HG02870 (cell line): ENCODE results near the gene SLC6A11.

Experiments
- ATAC-seq: cut with Tn5 transposase; IDR thresholded peaks from one replicate; pipeline ENCODE4 v1.9.1; 2021; ENCODE audit warnings: mild to moderate bottlenecking, moderate library complexity; ENCODE audit not compliant: unreplicated experiment

The SLC6A11 gene

DNA sequence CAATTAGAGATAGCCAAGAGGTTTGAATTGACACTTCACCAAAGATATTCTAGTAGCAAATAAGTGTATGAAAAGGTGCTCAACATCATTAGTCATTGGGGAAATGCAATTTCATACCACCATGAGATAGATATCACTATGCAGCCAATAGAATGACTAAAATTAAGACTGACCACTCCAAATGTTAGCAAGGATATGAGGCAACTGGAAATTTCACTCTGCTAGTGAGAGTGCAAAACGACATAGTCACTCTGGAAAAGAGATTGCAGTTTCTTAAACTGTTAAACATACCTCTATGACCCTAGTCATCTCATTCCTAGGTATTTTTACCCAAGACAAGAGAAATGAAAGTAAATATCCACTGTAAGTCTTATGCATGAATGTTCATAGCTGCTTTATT, 27.6 kb upstream of the SLC6A11 start:
- ATAC-seq: no peak

DNA sequence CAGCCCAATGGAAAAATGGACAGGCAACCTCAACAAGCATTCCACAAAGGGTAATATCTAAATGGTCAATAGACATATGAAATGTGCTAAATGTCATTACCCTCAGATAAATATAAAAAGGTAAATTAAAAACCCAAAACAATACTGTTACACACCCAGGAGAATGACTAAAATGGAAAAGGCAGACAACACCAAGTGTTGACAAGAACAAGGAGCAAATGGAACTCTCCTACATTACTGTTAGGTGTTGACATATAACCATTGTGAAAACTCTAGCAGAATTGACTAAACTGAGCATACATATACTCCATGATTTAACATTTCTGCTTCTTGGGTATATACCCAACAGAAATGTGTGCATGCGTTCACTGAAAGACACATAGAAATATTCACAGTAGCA, 25.3 kb upstream of the SLC6A11 start:
- no peak for ATAC-seq

DNA sequence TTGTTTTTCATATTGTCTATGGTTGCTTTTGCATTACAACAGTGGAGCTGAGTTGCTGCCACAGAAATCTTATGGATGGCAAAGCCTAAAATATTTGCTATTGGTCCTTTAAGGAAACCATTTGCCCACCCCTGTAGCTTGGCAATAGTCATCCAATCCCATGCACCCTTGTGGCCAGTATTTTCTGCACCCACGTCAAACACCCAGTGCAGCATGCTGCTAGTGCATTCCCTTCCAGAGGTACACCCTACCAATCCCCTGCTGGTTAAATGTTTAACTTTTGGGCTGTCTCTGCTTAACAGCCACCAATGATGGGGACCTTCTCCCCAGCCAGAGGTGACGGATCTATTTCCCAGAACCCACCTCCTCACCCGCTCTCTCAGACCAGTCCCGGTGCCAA, 23.8 kb upstream of the SLC6A11 start:
- ATAC-seq: no peak

DNA sequence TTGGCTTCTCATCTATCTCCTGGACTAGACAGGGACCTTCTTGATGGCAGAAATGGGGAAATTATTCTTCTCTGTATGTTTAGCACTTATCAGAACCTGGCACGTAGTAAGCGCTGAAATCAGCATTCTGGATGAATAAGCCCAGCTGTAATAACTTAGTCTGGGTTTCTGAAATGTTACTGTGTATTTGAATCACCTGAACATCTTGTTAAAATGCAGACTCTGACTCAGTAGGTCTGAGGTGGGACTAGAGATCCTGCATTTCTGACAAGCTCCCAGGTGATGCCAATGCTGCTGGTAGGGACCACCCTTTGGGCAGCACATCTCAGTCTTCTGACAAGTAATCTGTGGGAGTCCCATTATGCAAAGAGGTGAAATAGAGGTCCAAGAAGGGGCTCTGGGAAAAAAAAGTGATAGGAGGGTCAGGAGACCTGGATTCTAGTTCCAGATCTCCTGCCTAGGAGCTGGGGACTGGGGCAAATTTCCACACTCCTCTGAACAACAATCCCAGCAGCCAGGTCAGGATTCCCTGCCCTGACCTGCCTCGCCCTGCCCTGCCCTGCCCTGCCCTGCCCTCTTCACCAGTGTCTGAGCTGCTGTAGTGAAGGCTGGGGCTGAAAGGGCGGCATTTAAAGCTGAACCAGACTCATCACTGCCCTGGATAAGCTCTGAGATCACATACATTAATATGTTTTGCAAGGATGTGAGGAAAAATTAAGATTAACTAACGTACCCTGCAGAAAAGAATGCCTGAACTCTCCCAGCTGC, 17.2 kb upstream of the SLC6A11 start:
- no peak for ATAC-seq

DNA sequence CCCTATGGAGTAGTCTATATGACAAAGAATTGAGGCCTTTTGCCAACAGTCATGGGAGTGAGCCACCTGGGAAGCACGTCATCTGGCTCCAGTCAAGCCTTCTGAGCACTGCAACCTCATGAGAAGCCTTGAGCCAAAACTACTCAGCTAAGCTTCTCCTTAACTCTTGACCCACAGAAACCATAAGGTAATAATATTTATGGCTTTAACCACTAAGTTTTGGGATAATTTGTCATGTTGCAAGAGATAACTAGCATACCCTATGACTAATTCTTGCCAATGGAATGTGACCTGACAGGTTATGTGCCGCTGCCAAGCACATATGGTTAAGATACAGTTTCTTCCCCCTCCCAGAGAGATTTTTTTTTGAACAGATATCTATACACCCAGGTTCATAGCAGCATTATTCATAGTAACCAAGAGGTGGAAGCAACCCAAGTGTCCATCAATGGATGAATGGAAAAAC, 11.8 kb upstream of the SLC6A11 start:
- no peak for ATAC-seq

DNA sequence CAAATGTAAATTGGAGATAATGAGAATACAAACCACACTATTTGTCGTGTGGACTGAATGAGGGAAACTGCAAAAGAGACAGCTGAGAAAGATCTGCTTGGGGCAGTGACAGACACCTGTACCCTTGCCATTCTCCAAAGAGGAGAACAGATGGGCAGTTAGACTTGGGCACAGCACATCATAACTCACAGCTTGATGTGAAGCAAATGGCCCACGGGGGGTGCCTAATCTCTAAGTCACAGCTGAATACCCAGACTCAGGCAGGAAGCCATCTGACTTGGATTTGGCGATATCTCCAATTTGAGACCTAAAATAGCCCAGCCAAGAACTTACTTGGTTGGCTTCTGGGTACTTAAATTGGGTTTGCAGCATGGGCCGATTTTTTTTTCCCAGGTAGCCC, 10.0 kb upstream of the SLC6A11 start:
- no peak for ATAC-seq

DNA sequence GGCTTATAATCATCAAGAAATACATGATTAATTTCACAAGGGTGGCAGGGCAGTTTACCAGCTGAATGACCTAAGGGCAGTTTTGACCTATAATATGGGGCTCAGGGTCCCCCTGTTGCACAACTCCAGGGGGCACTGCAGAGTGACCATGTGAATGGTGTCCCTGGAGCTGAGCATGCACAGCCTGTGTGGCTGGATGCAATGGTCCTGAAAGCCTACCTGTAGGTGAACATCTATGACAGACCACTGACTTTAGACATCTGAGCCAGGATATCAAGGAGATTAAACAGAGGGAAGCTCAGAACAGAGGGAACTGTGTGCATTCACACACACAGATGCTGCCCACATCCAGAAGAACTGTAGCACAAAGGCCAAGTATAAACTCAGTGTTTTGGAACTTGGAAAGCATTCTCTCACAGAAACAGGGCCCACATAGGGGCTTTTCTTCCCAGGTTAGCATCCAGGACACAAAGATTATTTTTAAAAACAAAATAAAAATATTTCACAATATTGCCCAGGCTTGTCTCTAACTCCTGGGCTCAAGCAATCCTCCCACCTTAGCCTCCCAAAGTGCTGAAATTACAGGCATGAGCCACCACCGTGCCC, 7.8 kb upstream of the SLC6A11 start:
- ATAC-seq: no peak

DNA sequence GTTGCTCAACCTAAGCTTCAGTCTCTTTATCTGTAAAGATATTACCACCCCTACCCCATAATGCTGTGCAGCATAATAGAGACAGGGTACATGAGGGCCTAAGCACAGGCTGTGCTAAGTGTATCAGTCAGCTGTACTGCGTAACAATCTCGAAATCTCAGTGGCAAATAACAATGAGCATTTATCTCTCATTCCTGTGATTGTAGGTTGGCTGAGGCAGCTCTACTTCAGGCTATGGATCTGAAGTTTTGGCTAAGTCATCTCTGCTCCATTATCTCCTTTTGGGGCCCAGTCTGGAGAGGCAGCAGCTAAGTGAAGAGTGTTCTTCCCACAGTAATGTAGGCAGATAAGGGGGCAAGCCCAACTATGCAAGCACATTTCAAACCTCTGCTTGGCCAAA, 7.1 kb upstream of the SLC6A11 start:
- no peak for ATAC-seq

DNA sequence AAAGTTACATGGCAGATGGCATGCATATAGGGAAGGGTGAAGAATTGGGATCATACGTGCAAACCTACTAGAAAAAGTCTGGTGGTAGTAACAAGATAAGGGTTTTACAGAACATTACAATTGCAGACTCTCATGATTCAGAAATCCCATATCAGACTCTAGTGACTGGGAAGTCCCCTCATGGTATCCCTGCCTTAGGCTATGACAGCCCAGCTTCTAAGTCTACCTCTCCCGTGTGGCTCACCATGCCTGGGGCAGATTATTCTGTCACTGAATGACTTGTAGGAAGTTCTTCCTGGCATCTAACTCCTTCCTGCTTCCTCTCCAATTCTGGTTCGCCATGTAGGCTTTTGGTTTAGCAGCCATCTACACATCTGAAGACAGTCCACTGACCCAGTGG, 5.7 kb upstream of the SLC6A11 start:
- ATAC-seq: no peak

DNA sequence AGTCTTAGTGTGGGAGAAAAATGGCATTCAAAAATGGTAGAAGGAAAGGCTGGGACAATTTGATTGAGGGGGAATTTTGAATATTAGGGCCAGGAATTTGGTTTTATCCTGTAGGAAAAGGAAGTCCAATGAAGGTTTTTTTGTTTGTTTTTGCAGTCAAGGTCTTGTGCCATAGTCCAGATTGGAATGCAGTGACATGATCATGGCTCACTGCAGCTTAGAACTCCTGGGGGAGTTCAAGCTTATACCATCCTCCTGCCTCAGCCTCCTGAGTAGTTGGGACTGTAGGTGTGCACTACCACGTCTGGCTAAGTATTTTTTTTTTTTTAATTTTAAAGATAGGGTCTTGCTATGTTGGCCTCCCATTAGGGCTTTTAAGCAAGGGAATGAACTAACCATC, 2.6 kb upstream of the SLC6A11 start:
- no peak for ATAC-seq

DNA sequence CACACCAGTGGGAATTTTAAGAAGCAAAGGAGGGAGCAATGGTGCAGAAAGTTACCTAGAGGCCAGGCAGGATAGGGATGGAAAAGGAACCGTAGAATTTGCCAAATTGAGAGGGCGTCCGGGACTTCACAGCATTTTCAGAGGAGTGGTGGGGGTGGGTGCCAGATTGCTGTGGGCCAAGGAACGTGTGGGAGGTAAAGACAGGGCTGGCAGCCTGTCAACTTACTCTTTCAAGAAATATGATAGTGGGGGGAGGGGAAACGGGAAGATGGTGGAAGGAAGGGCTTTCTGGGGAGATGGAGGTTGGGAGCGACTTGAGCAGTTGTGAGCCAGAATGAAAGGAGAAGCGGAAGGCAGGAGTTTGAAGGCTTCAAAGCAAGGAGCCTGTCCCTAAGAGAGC, 1.4 kb upstream of the SLC6A11 start:
- ATAC-seq: no peak

DNA sequence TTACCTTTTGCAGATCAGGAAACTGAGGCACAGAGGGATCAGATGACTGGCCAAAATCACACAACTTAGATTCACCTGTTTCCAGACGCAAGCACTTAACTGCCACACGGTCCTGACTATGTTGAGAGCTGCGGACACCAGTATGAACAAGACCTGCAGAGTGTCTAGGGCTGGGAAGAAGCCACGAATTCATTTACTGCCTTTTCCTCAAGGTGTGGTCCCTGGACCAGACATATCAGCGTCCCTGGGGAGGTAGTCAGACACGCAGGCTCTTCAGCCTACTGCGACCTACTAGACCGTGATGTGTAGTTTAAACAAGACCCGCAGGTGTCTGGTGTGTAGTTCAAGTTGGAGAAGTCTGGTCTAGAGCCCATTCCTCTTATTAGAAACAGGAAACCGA, 541 bp upstream of the SLC6A11 start:
- ATAC-seq: no peak

DNA sequence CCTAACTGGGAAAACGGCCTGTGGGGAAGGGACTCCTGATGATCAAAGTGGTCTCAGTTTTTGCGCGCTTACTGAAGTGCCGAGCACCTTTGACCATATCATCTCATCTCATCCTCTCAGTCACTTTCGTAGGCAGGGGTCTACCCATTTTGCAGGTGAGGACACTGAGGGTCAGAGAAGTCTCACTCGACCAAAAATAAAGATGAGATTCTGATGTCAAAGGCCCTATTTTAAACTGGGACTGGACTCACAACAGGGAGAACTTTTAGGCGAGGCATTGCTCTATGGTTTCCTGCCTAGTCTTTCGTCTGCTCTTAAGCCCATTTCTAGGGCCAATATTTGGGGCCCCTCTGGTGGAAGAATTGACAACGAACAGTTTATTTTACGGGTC, 830 bp downstream of the SLC6A11 start:
- no peak for ATAC-seq

DNA sequence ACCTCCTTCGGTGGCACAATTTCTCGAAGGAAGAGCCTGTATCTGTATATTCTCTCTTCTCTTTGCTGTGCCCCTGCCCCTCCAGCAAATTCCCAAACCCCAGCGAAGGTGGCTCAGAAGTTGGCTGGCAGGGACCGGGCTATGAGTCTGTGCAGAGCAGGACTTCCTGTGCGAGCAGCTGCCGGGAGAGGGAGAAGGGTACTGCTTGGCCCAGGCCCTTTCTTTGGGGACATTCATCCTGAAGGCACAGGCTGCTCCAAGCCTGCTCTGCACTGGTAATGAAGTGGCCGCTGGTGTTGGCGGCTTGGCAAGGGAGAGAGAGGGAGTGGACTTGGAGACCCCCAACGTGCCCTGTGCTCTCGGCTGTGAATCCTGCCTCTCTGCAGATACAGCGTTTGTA, 1.5 kb downstream of the SLC6A11 start:
- no peak for ATAC-seq

DNA sequence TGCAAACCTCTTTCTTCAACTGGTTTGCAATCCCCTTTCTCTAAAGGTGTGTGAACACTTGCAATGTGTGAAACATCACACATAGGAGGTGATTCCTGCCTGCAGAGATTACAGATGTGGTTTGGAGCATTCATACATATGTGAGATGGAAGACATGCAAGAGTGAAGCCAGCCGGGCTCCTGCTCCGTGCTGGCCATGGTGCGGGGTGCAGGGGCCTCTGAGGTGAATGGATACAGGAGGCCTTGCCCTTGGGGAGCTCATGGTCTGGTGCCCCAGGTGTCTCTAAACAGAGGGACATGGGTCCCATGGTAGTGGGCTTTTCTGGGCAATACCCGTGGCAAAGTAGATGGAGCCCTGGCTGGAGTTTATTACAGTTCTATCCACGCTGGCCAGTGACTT, 6.0 kb downstream of the SLC6A11 start:
- ATAC-seq: no peak

DNA sequence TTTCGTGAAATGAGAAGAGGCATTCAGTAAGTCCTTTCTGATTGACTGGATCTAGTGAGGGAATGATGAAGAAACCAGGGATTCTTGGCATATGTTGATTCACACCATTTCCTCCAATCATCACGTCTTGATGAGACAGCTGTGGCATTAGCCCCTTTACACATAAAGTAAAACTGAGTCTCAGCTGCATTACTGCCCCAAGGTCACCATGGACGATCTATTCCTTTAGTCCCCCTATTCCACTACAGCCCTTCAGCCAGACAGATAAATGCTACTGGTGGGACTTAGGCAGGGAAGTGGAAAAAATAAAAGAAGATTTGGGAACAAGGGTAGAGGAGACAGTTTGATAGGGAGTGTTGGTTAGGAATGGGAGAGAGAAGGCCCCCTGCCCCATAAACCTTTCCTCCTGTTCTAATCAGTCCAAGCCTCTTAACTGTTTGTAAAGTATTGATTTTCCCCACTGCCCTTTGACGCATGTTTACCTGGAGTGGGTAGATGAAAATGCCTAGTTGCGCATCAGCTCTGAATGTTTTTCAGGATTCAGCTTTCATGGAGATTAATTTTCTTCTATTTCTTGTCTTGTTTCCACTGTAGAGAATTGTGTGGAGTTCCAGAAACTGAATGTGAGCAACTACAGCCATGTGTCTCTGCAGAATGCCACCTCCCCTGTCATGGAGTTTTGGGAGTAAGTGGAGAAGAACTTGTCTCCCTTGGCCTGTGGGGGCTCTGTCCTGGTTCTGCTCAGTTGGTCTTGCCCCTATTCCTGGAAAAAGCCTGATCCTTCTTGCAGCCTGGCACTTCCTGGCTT, 6.9 kb downstream of the SLC6A11 start:
- ATAC-seq: no peak

DNA sequence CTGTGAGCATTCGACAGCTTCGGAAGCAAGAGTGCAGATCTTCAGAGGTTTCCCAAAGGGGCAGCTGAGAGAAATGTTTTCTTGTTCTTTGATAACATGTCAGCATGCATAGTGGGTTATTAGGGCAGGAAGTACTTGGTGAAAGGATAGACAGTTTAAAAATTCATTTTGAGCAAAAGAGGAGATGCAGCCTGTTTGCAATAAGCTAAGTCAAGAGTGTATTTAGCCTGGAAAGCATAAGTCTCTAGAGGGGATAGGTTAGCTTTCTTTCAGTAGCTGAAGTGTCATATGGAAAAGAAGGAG, 7.4 kb downstream of the SLC6A11 start:
- no peak for ATAC-seq

DNA sequence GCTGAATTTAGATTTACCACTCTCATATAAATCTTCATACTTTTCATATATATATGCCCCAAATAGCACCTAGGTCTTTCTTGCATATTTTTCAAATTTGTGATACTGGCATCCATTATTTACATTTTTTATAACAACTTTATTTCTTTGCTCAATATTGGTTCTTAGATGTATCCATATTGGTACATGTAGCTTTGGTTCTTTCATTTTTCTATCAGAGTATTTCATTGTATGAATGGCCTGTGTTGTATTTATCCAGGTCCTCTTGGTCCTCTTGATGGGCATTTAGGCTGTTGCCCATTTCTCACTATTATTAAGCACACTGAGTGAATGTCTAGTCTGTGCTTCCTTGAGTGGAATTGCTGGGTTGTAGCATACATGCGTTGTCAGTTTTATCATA, 8.4 kb downstream of the SLC6A11 start:
- no peak for ATAC-seq

DNA sequence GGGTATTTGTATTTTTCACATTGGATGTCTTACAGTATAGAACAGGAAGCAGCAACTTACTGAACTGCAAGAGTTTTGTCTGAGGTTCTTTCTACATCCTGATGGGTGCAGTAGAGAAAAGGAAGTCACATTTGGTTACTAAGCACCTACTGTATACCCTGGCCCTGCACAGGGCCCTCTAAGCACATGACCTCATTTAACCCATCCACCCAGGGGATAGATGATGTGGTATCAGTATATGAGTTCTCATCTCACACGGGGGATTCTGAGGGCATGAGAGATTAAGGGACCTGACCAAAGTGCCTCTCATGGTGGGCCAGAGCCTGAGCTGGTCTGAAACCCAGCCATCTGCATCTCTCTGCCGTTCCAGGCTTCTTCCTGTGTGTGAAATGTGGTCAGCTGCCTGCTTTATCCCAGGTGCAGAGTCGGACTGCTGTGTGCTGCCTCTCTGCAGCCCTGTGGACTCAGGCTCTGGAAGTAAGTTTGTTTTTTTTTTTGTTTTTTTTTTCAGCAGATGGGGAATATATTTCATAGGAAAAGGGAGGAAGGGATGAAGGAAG, 17.9 kb downstream of the SLC6A11 start:
- no peak for ATAC-seq

DNA sequence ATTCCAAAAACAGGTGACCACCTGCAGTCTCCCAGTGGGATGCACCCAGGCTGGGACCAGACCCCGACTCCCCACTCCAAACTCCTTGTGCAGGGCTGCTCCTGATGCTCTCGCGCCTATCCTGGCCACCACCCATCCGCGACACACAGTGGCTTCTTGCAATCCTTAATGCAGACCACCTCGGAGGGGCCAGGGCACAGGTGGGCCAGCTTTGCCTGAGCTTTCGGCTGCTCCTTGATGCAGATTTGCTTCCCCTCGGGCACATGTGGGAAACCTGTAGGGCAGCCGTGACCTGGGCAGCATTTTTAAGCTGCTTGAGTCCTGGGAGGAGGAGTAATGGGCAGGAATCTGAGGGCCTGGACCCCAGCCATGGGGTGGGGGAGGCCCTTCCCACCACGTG, 18.9 kb downstream of the SLC6A11 start:
- ATAC-seq: no peak

DNA sequence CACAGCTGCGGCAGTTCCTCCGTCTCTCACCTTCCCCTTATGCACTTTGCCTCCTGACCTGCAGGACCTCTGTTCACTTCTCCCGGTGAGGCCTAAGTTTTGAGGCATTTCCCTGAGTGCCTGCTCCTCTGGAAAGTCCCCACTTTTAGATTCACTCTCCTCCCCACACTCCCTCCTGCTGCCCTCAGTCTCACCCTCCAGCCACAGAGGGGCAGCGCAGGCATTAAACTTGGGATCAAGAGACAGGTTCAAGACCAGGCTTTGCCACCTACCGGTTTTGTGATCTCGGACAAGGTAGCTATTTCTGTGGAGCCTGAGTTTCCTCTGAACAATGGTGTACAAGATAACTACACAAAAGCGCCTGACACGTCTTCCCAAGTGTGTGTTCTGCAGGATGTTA, 19.4 kb downstream of the SLC6A11 start:
- ATAC-seq: no peak

DNA sequence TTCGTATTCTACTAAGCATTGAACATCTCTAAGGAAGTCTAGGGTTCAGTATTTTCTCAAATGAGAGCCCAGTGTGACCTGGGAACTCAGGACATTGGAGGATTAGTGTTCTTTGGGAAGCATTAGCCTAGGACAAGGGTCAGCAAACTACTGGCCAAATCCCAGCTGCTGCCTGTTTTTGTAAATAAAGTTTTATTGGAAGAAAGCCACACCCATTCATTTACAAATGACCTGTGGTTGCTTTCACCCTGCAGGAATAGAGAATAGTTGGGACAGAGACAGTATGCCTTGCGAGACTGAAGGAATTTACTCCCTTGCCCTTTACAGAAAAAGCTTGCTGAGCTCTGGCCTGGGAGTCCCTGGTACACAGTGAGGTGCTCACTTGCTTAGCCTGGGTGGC, 20.6 kb downstream of the SLC6A11 start:
- no peak for ATAC-seq
